GM10248 (cell line): ENCODE measurements around the gene COL23A1.

ENCODE experiments used
- CTCF ChIA-PET: fragments of 300-600 bp; sonication (Branson Sonifier 250); formaldehyde crosslinking; extraction: SDS; loops from one replicate; lab custom pipeline; 2021; ENCODE audit warnings: antibody characterized with exemption; lab: Yijun Ruan, JAX
- POLR2A ChIA-PET: fragments of 350-650 bp; sonication (Branson Sonifier 250); formaldehyde crosslinking; extraction: SDS; loops from one replicate; lab custom pipeline; 2020; ENCODE audit warnings: antibody characterized with exemption; lab: Yijun Ruan, JAX
- DNase-seq: peaks from one replicate; pipeline ENCODE4 v3.0.0; 2012; ENCODE audit errors: extremely low spot score
- CTCF ChIP-seq: IDR thresholded peaks from 2 replicates; pipeline ENCODE4 v1.5.1; 2012; ENCODE audit warnings: mild to moderate bottlenecking, low read depth; ENCODE audit errors: extremely low read depth, missing control alignments, control extremely low read depth

The COL23A1 gene

GRCh38 chr5:178249191-178249989, 340.8 kb downstream of the COL23A1 start:
- TF ChIP-seq CTCF = no peak
- POLR2A ChIA-PET = no interaction called here
- no peak for DNase-seq
- CTCF ChIA-PET = interaction anchor here (4.1 kb wide), 1 partner anchor 15 kb away, joined by 18 read pairs; no protein-coding TSS in a partner anchor

DNA sequence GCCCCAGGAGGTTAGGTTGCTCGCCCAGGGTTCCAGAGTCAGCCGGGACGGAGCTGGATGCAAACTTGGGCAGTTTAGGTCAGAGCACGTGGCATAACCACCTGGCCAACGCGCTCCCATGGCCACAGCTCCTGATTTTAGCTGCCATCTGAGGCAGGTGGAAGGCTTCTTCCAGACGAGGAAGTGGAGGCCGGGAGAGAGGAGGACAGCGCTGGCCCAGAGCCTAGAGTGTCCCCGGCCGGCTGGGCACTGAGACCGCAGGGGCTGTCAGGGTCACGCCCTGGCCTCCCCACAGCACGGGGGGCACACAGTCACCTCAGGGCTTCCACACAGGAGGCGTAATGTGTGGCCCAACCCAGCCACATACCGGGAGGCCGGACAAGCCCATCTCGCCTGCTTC, 341.4 kb downstream of the COL23A1 start:
- ChIA-PET CTCF (interaction anchor here (4.1 kb wide), 1 partner anchor 14 kb away, joined by 18 read pairs; no protein-coding TSS in a partner anchor), POLR2A (no interaction called here)
- TF ChIP-seq CTCF = no peak
- no peak for DNase-seq

DNA sequence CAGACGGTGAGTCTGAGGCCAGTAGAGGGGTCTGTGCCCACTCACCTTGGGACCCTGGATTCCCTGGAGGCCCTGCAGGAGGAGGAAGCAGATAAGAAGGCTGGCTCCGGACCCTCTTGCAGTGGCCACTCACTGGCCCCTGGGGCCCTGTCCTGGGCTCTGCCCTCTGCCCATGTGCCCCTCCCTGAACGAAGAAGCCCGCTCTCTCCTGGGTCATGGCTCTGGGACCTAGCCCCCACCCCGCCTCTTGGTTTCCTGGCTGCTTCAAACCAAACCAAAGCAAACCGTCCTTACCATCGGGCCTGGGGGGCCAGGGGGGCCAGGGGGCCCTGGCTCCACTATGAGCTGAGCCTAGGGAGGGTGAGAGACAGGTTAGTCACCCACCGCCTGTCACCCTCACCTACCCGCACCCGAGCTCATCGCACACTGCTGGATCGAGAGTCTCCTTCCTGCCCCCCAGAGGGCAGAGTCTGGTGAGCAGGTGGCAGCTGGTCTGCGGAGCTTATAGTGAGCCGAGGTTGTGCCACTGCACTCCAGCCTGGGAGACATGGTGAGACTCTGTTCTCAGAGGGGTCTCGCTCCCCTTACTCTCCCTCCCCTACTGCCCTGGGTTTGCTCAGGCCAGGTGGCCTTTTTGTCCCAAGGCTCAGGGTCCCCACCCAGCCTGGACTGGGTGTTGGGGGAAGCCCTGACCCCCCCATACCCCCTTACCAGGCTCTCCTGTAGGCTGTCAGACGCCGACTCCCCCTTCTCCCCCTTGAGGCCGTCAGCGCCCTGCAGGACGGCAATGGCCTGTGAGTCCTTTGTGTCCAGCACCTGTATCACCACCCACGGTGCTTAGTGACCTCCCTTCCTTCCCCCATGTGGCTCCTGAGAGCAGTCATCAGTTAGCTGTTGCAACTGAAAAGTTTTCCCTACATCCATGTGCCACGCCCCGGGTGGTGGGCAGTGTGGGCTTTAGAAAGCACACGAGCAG, 342.4 kb downstream of the COL23A1 start:
- TF ChIP-seq CTCF = no peak
- POLR2A ChIA-PET = no interaction called here
- CTCF ChIA-PET = interaction anchor here (4.1 kb wide), 1 partner anchor 13 kb away, joined by 18 read pairs; no protein-coding TSS in a partner anchor
- DNase-seq = no peak

DNA sequence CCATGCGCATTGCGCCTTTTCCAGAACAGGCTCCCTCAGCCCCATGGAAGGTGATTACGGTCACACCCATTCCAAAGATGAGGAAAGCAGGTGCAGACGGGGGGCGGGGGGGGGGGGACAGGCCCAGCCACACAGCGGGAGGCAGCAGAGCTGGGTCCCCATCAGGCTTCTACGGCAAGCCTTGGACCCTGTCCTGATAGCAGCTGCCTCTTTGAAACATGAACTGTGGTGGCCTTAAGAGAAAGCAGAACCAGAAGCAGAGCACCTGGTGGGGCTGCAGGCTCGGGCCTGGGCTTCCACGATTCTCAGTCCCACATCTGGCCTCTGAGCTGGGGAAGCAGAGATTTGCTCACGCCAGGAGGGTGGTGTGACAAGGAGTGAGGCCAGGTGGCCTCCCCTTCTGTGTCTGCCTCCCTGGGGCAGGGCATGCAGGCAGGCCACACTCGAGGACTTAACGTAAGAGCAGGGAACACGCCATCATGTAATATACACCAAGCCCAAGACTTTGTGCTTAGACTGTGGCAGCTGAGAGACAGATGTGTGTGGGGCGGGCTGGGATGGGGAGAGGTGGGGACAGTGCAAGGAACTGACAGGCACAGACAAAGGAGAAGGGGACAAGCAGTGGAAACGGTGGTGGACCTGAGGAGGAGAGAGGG, 343.4 kb downstream of the COL23A1 start:
- no peak for TF ChIP-seq CTCF
- no peak for DNase-seq
- ChIA-PET CTCF (no interaction called here), POLR2A (no interaction called here)

DNA sequence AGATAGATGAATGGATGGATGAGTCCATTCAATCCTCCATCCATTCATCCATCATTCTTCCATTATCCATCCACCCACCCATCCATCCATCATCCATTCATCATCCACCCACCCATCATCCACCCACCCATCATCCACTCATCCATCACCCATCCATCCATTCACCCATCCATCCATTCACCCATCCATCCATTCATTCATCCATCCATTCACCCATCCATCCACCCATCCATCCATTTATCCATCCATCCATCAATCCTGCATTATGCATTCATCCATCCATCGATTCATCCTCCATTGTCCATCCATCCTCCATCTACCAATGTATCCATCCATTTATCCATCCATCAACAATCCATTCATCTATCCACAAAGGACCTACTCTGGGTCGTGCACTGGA, 344.8 kb downstream of the COL23A1 start:
- no peak for TF ChIP-seq CTCF
- ChIA-PET POLR2A (no interaction called here), CTCF (no interaction called here)
- DNase-seq = no peak

- CTCF ChIA-PET = interaction anchor here (1.0 to 1.8 kb wide), 2 partner anchors 10 to 36 kb away, joined by 4 read pairs; no protein-coding TSS in a partner anchor
- POLR2A ChIA-PET = no interaction called here
- no peak for TF ChIP-seq CTCF
- no peak for DNase-seq
These were observed 345.6 kb downstream of the COL23A1 start for GRCh38 chr5:178244576-178244975.
